ENCODE data around the gene CNOT10.
A peak's percentile ranks its signal among the peaks of the same experiment; 100 is the strongest.

The CNOT10 gene

GRCh38 chr3:32675164-32675563 is 9.8 kb upstream of the CNOT10 start:
- no peak overlapping the region for H3K4me3 ChIP-seq (replicated peaks; ENCODE audit: low read depth, low read length)
- TF ChIP-seq CTCF (IDR thresholded peaks at IDR 0.05; ENCODE audit: low read depth, low read length, missing control alignments), result no peak
- no peak for DNase-seq (ENCODE audit: extremely low read depth, low read depth)

GRCh38 chr3:32675650-32676049 is 9.3 kb upstream of the CNOT10 start:
- DNase-seq (ENCODE audit: extremely low read depth, low read depth), result no peak
- TF ChIP-seq CTCF (IDR thresholded peaks at IDR 0.05; ENCODE audit: low read depth, low read length, missing control alignments), result no peak
- H3K4me3 ChIP-seq (replicated peaks; ENCODE audit: low read depth, low read length), result no peak overlapping the region

- TF ChIP-seq CTCF (IDR thresholded peaks at IDR 0.05; ENCODE audit: low read depth, low read length, missing control alignments), result no peak
- DNase-seq (ENCODE audit: extremely low read depth, low read depth), result no peak
Observed at GRCh38 chr3:32681811-32682210, 3.2 kb upstream of the CNOT10 start.

GRCh38 chr3:32684029-32684799 is 774 bp upstream of the CNOT10 start:
- TF ChIP-seq CTCF (IDR thresholded peaks at IDR 0.05; ENCODE audit: low read depth, low read length, missing control alignments), result no peak
- no peak for DNase-seq (ENCODE audit: extremely low read depth, low read depth)

More at GRCh38 chr3:32681811-32682210, 3.2 kb upstream of the CNOT10 start:
- no peak overlapping the region for H3K4me3 ChIP-seq (replicated peaks; ENCODE audit: low read depth, low read length)

GRCh38 chr3:32685543-32686185 is 676 bp downstream of the CNOT10 start:
- DNase-seq (ENCODE audit: extremely low read depth, low read depth), result no peak
- TF ChIP-seq CTCF (IDR thresholded peaks at IDR 0.05; ENCODE audit: low read depth, low read length, missing control alignments), result no peak
- peak overlapping the region; percentile 83 for H3K4me3 ChIP-seq (replicated peaks; ENCODE audit: low read depth, low read length)

More at GRCh38 chr3:32684029-32684799, 774 bp upstream of the CNOT10 start:
- peak overlapping the region; percentile 83 for H3K4me3 ChIP-seq (replicated peaks; ENCODE audit: low read depth, low read length)

- TF ChIP-seq CTCF (IDR thresholded peaks at IDR 0.05; ENCODE audit: low read depth, low read length, missing control alignments), result no peak
- H3K4me3 ChIP-seq (replicated peaks; ENCODE audit: low read depth, low read length), result peak overlapping the region; percentile 83
- no peak for DNase-seq (ENCODE audit: extremely low read depth, low read depth)
Observed at GRCh38 chr3:32686713-32687112, 1.7 kb downstream of the CNOT10 start.
